GM12878 (cell line): ENCODE measurements around the gene ZNF780A. TPM values are rescaled to one million over a fixed set of nuclear protein-coding genes. Genes with fewer than 3 reads are reported as not detected.
"Not testable (repeated sequence)": the region's sequence is repeated elsewhere in the genome, so short reads cannot be mapped to it uniquely, and the experiment has no call there.

Experiments
- ATAC-seq: fragments of 200-7000 bp; cut with Tn5 transposase; 3 replicates; pipeline ENCODE4 v1.9.1; 2020; ENCODE audit warnings: mild to moderate bottlenecking, moderate library complexity
- BruUV-seq: library from RNA; stranded (reverse); fragments of 400-500 nt; replicated peaks from 2 replicates; lab custom pipeline; 2021; lab: Mats Ljungman, UMichigan
- CTCF ChIA-PET: fragments of 300-600 bp; sonication (Branson Sonifier 250); formaldehyde crosslinking; extraction: SDS; loops from one replicate; lab custom pipeline; 2021; ENCODE audit warnings: inconsistent platforms; lab: Yijun Ruan, JAX
- POLR2A ChIA-PET: fragments of 350-600 bp; formaldehyde crosslinking; extraction: SDS; loops from one replicate; lab custom pipeline; 2021; ENCODE audit warnings: inconsistent platforms; lab: Charles Lee
- RAD21 ChIA-PET: fragments of 300-600 bp; sonication (Branson Sonifier 250); formaldehyde crosslinking; loops from one replicate; lab custom pipeline; 2023; ENCODE audit warnings: antibody characterized with exemption; ENCODE audit not compliant: unreplicated experiment; lab: Charles Lee
- SMC1A ChIA-PET: fragments of 300-600 bp; sonication (Branson Sonifier 250); formaldehyde crosslinking; loops from one replicate; lab custom pipeline; 2023; ENCODE audit not compliant: unreplicated experiment, uncharacterized antibody; lab: Charles Lee
- DNase-seq: peaks from one replicate; pipeline ENCODE4 v3.0.0-alpha.2; 2011; ENCODE audit warnings: low read depth, low spot score
- FAIRE-seq: peaks from 3 replicates; lab custom pipeline; 2011; peaks lifted over from hg19 to GRCh38; lab: Jason Lieb, UNC
- H2AFZ ChIP-seq: 2 replicates; pipeline ENCODE4 v1.6.0; 2011; ENCODE audit warnings: low read depth, low read length, control low read depth; ENCODE audit not compliant: control insufficient read depth
- H3K27ac ChIP-seq: 2 replicates; pipeline ENCODE4 v1.5.1; 2011; ENCODE audit warnings: control low read depth; ENCODE audit not compliant: control insufficient read depth, insufficient read depth
- H3K27me3 ChIP-seq, 2 experiments: replicated peaks in 1 of 2; 2 replicates each; pipeline versions ENCODE4 v1.6.0 to v1.6.1; 2011; ENCODE audit warnings: low read length in 1 of 2; ENCODE audit not compliant: control insufficient read depth in 2 of 2, insufficient read depth in 2 of 2
- H3K36me3 ChIP-seq, 2 experiments: 2 replicates each; pipeline ENCODE4 v1.5.1; 2011; ENCODE audit warnings: low read length in 1 of 2; ENCODE audit not compliant: control insufficient read depth in 2 of 2, insufficient read depth in 2 of 2
- H3K4me1 ChIP-seq: 2 replicates; pipeline ENCODE4 v1.6.1; 2011; ENCODE audit warnings: mild to moderate bottlenecking, low read length, moderate library complexity, mixed read lengths; ENCODE audit not compliant: control insufficient read depth, insufficient read depth
- H3K4me2 ChIP-seq: 2 replicates; pipeline ENCODE4 v1.6.0; 2011; ENCODE audit warnings: control low read depth; ENCODE audit not compliant: control insufficient read depth, insufficient read depth
- H3K4me3 ChIP-seq: fragments of 200-600 bp; sonication (generic); 2 replicates; pipeline ENCODE4 v1.5.1; 2016
- H3K79me2 ChIP-seq: 2 replicates; pipeline ENCODE4 v1.6.0; 2011; ENCODE audit warnings: low read length; ENCODE audit not compliant: control insufficient read depth, insufficient read depth
- H3K9ac ChIP-seq: 2 replicates; pipeline ENCODE4 v1.8.0; 2011; ENCODE audit warnings: low read length, control low read depth, mixed read lengths; ENCODE audit not compliant: control insufficient read depth, insufficient read depth
- H3K9me3 ChIP-seq: replicated peaks from 3 replicates; pipeline ENCODE4 v1.5.1; 2011; ENCODE audit warnings: mild to moderate bottlenecking, low read length; ENCODE audit not compliant: control insufficient read depth, insufficient read depth
- H4K20me1 ChIP-seq: 2 replicates; pipeline ENCODE4 v1.6.0; 2011; ENCODE audit not compliant: control insufficient read depth, insufficient read depth
- ASH2L ChIP-seq: fragments of 300-600, 200-600 bp; sonication (generic); IDR thresholded peaks from 2 replicates; pipeline ENCODE4 v1.6.1; 2017; ENCODE audit warnings: low read depth, mild to moderate bottlenecking, borderline replicate concordance
- CHD4 ChIP-seq: fragments of 200-600 bp; sonication (generic); IDR thresholded peaks from 2 replicates; pipeline ENCODE4 v1.6.1; 2016; ENCODE audit warnings: mild to moderate bottlenecking
- EED ChIP-seq: sonication (generic); IDR thresholded peaks from 2 replicates; pipeline ENCODE4 v1.6.1; 2016; ENCODE audit warnings: antibody characterized with exemption, low read depth
- ELK1 ChIP-seq: IDR thresholded peaks from 2 replicates; pipeline ENCODE4 v1.6.1; 2012; ENCODE audit warnings: low read depth, low read length, improper control_type of control experiment
- KLF5 ChIP-seq: fragments of 450-650 bp; IDR thresholded peaks from 2 replicates; pipeline ENCODE4 v1.6.1; 2014; ENCODE audit warnings: mild to moderate bottlenecking; ENCODE audit not compliant: partially characterized antibody
- LARP7 ChIP-seq: fragments of 450-650 bp; IDR thresholded peaks from 2 replicates; pipeline ENCODE4 v1.6.1; 2017; ENCODE audit warnings: mild to moderate bottlenecking
- NR2C2 ChIP-seq: IDR thresholded peaks from 2 replicates; pipeline ENCODE4 v1.6.1; 2011; ENCODE audit warnings: borderline replicate concordance, low read depth; ENCODE audit not compliant: control insufficient read depth, insufficient read length
- PAX5 ChIP-seq: IDR thresholded peaks from 2 replicates; pipeline ENCODE4 v1.6.1; 2011; ENCODE audit warnings: low read depth, low read length, borderline replicate concordance
- RB1 ChIP-seq: fragments of 450-650 bp; formaldehyde crosslinking; IDR thresholded peaks from 2 replicates; pipeline ENCODE4 v1.6.1; 2017; ENCODE audit warnings: mild to moderate bottlenecking, borderline replicate concordance
- WGBS: methylation state at CpG from one replicate; pipeline ENCODE4 v1.1.6; 2016; ENCODE audit warnings: low lambda C conversion rate; ENCODE audit not compliant: insufficient replicate concordance, insufficient coverage; ENCODE audit errors: missing lambda C conversion rate; 5-methylcytosine and 5-hydroxymethylcytosine counted together
- in situ Hi-C: fragments of 300-500 bp; cut with MboI; formaldehyde crosslinking; loops from 9 replicates; pipeline ENCODE4 v1.14.3; 2018; ENCODE audit warnings: mixed read lengths
- intact Hi-C: fragments of 100-400 bp; cut with micrococcal nuclease; formaldehyde crosslinking; loops from one replicate; pipeline ENCODE4 v1.14.2; 2022; ENCODE audit not compliant: unreplicated experiment
- polyA plus RNA-seq, 11 experiments: library from polyadenylated mRNA; depleted of rRNA in 4 of 11; unstranded in 6 of 11; stranded (reverse) in 5 of 11; fragments of >200 nt; fragmentation: Nextera tagmentation in 4 of 11; fragmentation: Illumina TruSeq in 1 of 11; extraction: Ambion mirVana in 4 of 11; extraction: Trizol in 1 of 11; gene quantifications; 1 replicate in 1 of 11; 2 replicates in 10 of 11; pipeline versions ENCODE4 v1.2.1 to v1.2.3, GENCODE V29; 2011 to 2016; ENCODE audit warnings: inconsistent platforms in 2 of 11, missing spikeins in 2 of 11, low read depth in 1 of 11
- total RNA-seq, 4 experiments: library from RNA; depleted of rRNA in 3 of 4; stranded (reverse); fragments of >200 nt in 3 of 4; fragmentation: Illumina TruSeq in 1 of 4; extraction: Trizol in 1 of 4; gene quantifications; 2 replicates each; pipeline versions ENCODE4 v1.2.1 to v1.2.3, GENCODE V29; 2013 to 2021

The ZNF780A gene
- total and polyA plus RNA-seq, 10 of the 15 experiments (the other 5 are each of a cell fraction or from before 2014, with no cell fraction given), result 10.9 to 27.6 (median 17.6) TPM

DNA sequence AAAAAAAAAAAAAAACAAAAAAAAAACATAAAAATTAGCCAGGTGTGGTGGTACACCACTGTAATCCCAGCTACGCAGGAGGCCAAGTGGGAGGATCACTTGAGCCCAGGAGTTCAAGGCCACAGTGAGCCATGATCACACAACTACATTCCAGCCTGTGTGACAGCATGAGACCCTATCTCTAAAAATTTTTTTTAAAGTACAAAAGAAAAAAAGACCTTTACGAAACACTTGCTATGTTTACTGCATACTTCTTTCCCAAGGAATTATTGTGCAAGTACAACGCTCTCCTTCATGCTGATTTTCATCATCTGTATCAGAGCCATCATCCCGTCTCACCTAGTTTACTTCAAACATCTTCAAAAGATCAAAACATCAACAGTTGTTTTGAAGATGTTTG is 28.6 kb upstream of the ZNF780A start:
- SMC1A ChIA-PET, result no interaction called here
- no peaks in the 10 kb centered on the region for H3K36me3 ChIP-seq
- no peaks in the 10 kb centered on the region for H3K79me2 ChIP-seq
- no peak for FAIRE-seq
- no peak overlapping the region for H3K27ac ChIP-seq
- H3K9ac ChIP-seq, result no peak overlapping the region
- no peaks in the 10 kb centered on the region for H3K4me1 ChIP-seq
- CTCF ChIA-PET, result no interaction called here
- no peak overlapping the region for H3K4me3 ChIP-seq
- in situ Hi-C loops, result no loop called here
- TF ChIP-seq PAX5, result no peak
- no peak for TF ChIP-seq LARP7
- TF ChIP-seq KLF5, result no peak
- TF ChIP-seq ASH2L, result no peak
- no peak for TF ChIP-seq NR2C2
- TF ChIP-seq EED, result no peak
- no peak for TF ChIP-seq ELK1
- TF ChIP-seq RB1, result no peak
- TF ChIP-seq CHD4, result no peak
- no peaks in the 10 kb centered on the region; the same call in 2 of the 3 replicates for H3K9me3 ChIP-seq
- DNase-seq, result no peak
- H4K20me1 ChIP-seq, result no peaks in the 10 kb centered on the region
- no TSS peak for BruUV-seq
- 43% methylated on average over 4 of the region's 4 CpGs for WGBS
- intact Hi-C loops, result no loop called here
- no peaks in the 10 kb centered on the region for H3K27me3 ChIP-seq
- no peak overlapping the region for H3K4me2 ChIP-seq
- H2AFZ ChIP-seq, result no peak overlapping the region
- RAD21 ChIA-PET, result no interaction called here
- POLR2A ChIA-PET, result interaction anchor here (0.7 kb wide), 1 partner anchor 807 kb away, joined by 3 read pairs; no protein-coding TSS in a partner anchor
- no peak for ATAC-seq

- H3K79me2 ChIP-seq, H2AFZ ChIP-seq, intact Hi-C loops: not testable (repeated sequence)
These were observed 27.9 kb upstream of the ZNF780A start for GRCh38 chr19:40118638-40119037.

More at GRCh38 chr19:40118638-40119037, 27.9 kb upstream of the ZNF780A start:
- DNase-seq, in situ Hi-C loops, H3K36me3 ChIP-seq, H4K20me1 ChIP-seq, H3K4me2 ChIP-seq, H3K9ac ChIP-seq, H3K9me3 ChIP-seq, FAIRE-seq, H3K4me3 ChIP-seq, SMC1A ChIA-PET, CTCF ChIA-PET, RAD21 ChIA-PET, H3K27ac ChIP-seq, ATAC-seq, H3K27me3 ChIP-seq, BruUV-seq, POLR2A ChIA-PET, H3K4me1 ChIP-seq: not testable (repeated sequence)
- no CpG with 5 or more reads among the region's 25 CpGs for WGBS
